Tibial nerve (tissue), 3 donors: ENCODE measurements around the gene FANCI.

Source experiments
- POLR2A ChIP-seq, 2 donors: fragments of 450-650 bp; IDR thresholded peaks; one replicate each; pipeline ENCODE4 v1.6.1; 2017; ENCODE audit warnings: antibody characterized with exemption in 2 of 2, mild to moderate bottlenecking in 2 of 2, moderate library complexity in 2 of 2
- TF ChIP-seq, protein P1 (sequence below), 5 experiments: fragments of 200-600 bp in 3 of 5; fragments of 450-650 bp in 2 of 5; sonication (generic) in 3 of 5; IDR thresholded peaks; one replicate each; pipeline ENCODE4 v1.5.1; 2016 to 2019; ENCODE audit warnings: antibody characterized with exemption in 5 of 5, mild to moderate bottlenecking in 3 of 5, moderate library complexity in 2 of 5

DNA sequence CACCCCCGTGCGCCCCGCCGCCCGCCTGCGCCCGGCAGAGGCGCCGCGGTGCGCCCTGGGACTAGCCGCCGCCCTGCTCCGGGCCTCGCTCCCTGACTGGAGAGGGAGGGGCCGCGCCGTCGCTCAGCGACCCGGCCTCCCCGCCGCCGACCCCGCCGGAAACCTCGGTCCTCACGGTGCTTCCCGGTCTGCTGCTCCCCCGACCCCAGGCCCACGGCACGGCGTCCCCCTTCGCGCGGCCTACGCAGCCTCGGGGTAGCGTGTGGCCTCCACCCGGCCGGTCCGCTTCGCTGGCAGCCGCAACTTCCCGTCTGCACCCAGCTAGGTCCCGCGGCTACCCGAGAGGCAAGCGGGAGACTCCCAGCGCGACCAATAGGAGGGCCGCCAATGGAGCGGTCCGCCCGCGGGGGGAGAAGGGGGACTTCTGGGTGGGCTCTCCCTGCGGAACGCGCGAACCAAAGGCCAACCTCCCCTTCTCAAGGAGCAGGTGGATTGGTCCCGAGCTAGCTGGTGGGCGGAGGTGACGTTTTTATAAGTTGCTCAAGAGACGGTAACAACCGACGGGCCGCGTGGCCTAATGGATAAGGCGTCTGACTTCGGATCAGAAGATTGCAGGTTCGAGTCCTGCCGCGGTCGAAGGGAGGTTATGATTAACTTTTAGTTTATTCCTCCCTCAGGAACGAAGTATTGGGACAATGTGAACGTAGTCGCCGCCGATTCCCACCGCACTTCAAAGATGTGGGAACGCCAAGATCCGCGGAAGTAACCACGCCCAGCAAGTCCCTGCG is 90.9 kb downstream of the FANCI start, which contains the start of gene POLG:
- TF ChIP-seq, protein P1, sequence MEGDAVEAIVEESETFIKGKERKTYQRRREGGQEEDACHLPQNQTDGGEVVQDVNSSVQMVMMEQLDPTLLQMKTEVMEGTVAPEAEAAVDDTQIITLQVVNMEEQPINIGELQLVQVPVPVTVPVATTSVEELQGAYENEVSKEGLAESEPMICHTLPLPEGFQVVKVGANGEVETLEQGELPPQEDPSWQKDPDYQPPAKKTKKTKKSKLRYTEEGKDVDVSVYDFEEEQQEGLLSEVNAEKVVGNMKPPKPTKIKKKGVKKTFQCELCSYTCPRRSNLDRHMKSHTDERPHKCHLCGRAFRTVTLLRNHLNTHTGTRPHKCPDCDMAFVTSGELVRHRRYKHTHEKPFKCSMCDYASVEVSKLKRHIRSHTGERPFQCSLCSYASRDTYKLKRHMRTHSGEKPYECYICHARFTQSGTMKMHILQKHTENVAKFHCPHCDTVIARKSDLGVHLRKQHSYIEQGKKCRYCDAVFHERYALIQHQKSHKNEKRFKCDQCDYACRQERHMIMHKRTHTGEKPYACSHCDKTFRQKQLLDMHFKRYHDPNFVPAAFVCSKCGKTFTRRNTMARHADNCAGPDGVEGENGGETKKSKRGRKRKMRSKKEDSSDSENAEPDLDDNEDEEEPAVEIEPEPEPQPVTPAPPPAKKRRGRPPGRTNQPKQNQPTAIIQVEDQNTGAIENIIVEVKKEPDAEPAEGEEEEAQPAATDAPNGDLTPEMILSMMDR (IDR thresholded peaks at IDR 0.05), result peak in 2 of 5 experiments; percentile 40 to 50
- peak; percentile 85 to 96 for TF ChIP-seq POLR2A (IDR thresholded peaks at IDR 0.05)
